ENCODE data around the gene PAPPA.

PAPPA gene

GRCh38 chr9:116298878-116299391 is 145.3 kb downstream of the PAPPA start:
- Histone ChIP-seq H3K79me2 (ENCODE audit: low read length) (no peaks in the 10 kb centered on the region), H3K27ac (ENCODE audit: low read length) (no peak overlapping the region), H3K4me2 (ENCODE audit: low read length) (no peak overlapping the region), H3K4me3 (ENCODE audit: low read length) (no peak overlapping the region), H3K27me3 (ENCODE audit: low read depth, low read length) (peaks cover 11% of the 10 kb centered on the region), H3K36me3 (replicated peaks; ENCODE audit: low read depth, low read length) (no peaks in the 10 kb centered on the region), H4K20me1 (ENCODE audit: insufficient read depth, low read length) (no peaks in the 10 kb centered on the region), H3K9me3 (ENCODE audit: insufficient read depth, low read length) (no peaks in the 10 kb centered on the region), H2AFZ (ENCODE audit: low read depth, low read length) (no peak overlapping the region), H3K9ac (ENCODE audit: low read length) (no peak overlapping the region), H3K4me1 (ENCODE audit: low read length) (no peaks in the 10 kb centered on the region)
- TF ChIP-seq CTCF (IDR thresholded peaks at IDR 0.05; ENCODE audit: low read depth, low read length) (no peak), EZH2phosphoT487 (IDR thresholded peaks at IDR 0.05; ENCODE audit: low read depth) (no peak)

GRCh38 chr9:116300360-116300870 is 146.8 kb downstream of the PAPPA start:
- H2AFZ ChIP-seq (ENCODE audit: low read depth, low read length): no peak overlapping the region
- no peak overlapping the region for H3K4me3 ChIP-seq (ENCODE audit: low read length)
- H3K36me3 ChIP-seq (replicated peaks; ENCODE audit: low read depth, low read length): no peaks in the 10 kb centered on the region
- no peak overlapping the region for H3K4me2 ChIP-seq (ENCODE audit: low read length)
- H3K9me3 ChIP-seq (ENCODE audit: insufficient read depth, low read length): no peaks in the 10 kb centered on the region
- no peaks in the 10 kb centered on the region for H3K4me1 ChIP-seq (ENCODE audit: low read length)
- no peak overlapping the region for H3K27ac ChIP-seq (ENCODE audit: low read length)
- no peak for TF ChIP-seq CTCF (IDR thresholded peaks at IDR 0.05; ENCODE audit: low read depth, low read length)
- TF ChIP-seq EZH2phosphoT487 (IDR thresholded peaks at IDR 0.05; ENCODE audit: low read depth): no peak
- H4K20me1 ChIP-seq (ENCODE audit: insufficient read depth, low read length): no peaks in the 10 kb centered on the region
- no peak overlapping the region for H3K9ac ChIP-seq (ENCODE audit: low read length)
- H3K79me2 ChIP-seq (ENCODE audit: low read length): no peaks in the 10 kb centered on the region
- peaks cover 11% of the 10 kb centered on the region; the same call in 1 of the 2 replicates for H3K27me3 ChIP-seq (ENCODE audit: low read depth, low read length)

GRCh38 chr9:116303270-116303669 is 149.7 kb downstream of the PAPPA start:
- no peaks in the 10 kb centered on the region for H3K36me3 ChIP-seq (replicated peaks; ENCODE audit: low read depth, low read length)
- no peaks in the 10 kb centered on the region for H4K20me1 ChIP-seq (ENCODE audit: insufficient read depth, low read length)
- H3K4me3 ChIP-seq (ENCODE audit: low read length): no peak overlapping the region
- H3K27ac ChIP-seq (ENCODE audit: low read length): no peak overlapping the region
- H3K9me3 ChIP-seq (ENCODE audit: insufficient read depth, low read length): no peaks in the 10 kb centered on the region
- H2AFZ ChIP-seq (ENCODE audit: low read depth, low read length): no peak overlapping the region
- H3K27me3 ChIP-seq (ENCODE audit: low read depth, low read length): peaks cover 13% of the 10 kb centered on the region
- TF ChIP-seq EZH2phosphoT487 (IDR thresholded peaks at IDR 0.05; ENCODE audit: low read depth) (no peak), CTCF (IDR thresholded peaks at IDR 0.05; ENCODE audit: low read depth, low read length) (no peak)
- H3K4me1 ChIP-seq (ENCODE audit: low read length): no peaks in the 10 kb centered on the region
- no peak overlapping the region for H3K9ac ChIP-seq (ENCODE audit: low read length)
- no peaks in the 10 kb centered on the region for H3K79me2 ChIP-seq (ENCODE audit: low read length)
- H3K4me2 ChIP-seq (ENCODE audit: low read length): no peak overlapping the region

GRCh38 chr9:116303886-116304538 is 150.4 kb downstream of the PAPPA start:
- no peak overlapping the region for H2AFZ ChIP-seq (ENCODE audit: low read depth, low read length)
- H3K4me2 ChIP-seq (ENCODE audit: low read length): no peak overlapping the region
- H4K20me1 ChIP-seq (ENCODE audit: insufficient read depth, low read length): no peaks in the 10 kb centered on the region
- TF ChIP-seq EZH2phosphoT487 (IDR thresholded peaks at IDR 0.05; ENCODE audit: low read depth) (no peak), CTCF (IDR thresholded peaks at IDR 0.05; ENCODE audit: low read depth, low read length) (no peak)
- H3K27me3 ChIP-seq (ENCODE audit: low read depth, low read length): peaks cover 12% of the 10 kb centered on the region
- H3K79me2 ChIP-seq (ENCODE audit: low read length): no peaks in the 10 kb centered on the region
- no peaks in the 10 kb centered on the region for H3K36me3 ChIP-seq (replicated peaks; ENCODE audit: low read depth, low read length)
- H3K9me3 ChIP-seq (ENCODE audit: insufficient read depth, low read length): no peaks in the 10 kb centered on the region
- no peak overlapping the region for H3K9ac ChIP-seq (ENCODE audit: low read length)
- H3K4me3 ChIP-seq (ENCODE audit: low read length): no peak overlapping the region
- no peaks in the 10 kb centered on the region for H3K4me1 ChIP-seq (ENCODE audit: low read length)
- no peak overlapping the region for H3K27ac ChIP-seq (ENCODE audit: low read length)
